ENCODE results near the gene MED9.

The MED9 gene

GRCh38 chr17:17492571-17492970 is 15.8 kb downstream of the MED9 start:
- no peak for DNase-seq

GRCh38 chr17:17493249-17493985 is 16.6 kb downstream of the MED9 start:
- DNase-seq: no peak

- no peak for DNase-seq
These were observed 17.2 kb downstream of the MED9 start for GRCh38 chr17:17493986-17494466.

- DNase-seq: no peak
These were observed 17.7 kb downstream of the MED9 start for GRCh38 chr17:17494499-17494869.

GRCh38 chr17:17494870-17495535 is 18.2 kb downstream of the MED9 start:
- DNase-seq: no peak

- no peak for DNase-seq
These were observed 18.9 kb downstream of the MED9 start for GRCh38 chr17:17495536-17496188.

- DNase-seq: peak; percentile 94
These were observed 19.6 kb downstream of the MED9 start, which contains the start of gene RASD1 for GRCh38 chr17:17496189-17497064. Gene RASD1 (minus strand): TSS chr17:17496395. CDS start chr17:17496181, 214 bp downstream.

- DNase-seq: no peak
These were observed 20.5 kb downstream of the MED9 start for GRCh38 chr17:17497065-17497844.

GRCh38 chr17:17497845-17498520 is 21.2 kb downstream of the MED9 start:
- no peak for DNase-seq

- no peak for DNase-seq
These were observed 22.0 kb downstream of the MED9 start for GRCh38 chr17:17498606-17499301.

GRCh38 chr17:17499402-17500145 is 22.8 kb downstream of the MED9 start:
- DNase-seq: no peak

GRCh38 chr17:17500999-17501605 is 24.3 kb downstream of the MED9 start:
- DNase-seq: no peak

- DNase-seq: no peak
These were observed 26.2 kb downstream of the MED9 start for GRCh38 chr17:17502741-17503565.

GRCh38 chr17:17503566-17504130 is 26.8 kb downstream of the MED9 start:
- no peak for DNase-seq

- no peak for DNase-seq
These were observed 27.7 kb downstream of the MED9 start for GRCh38 chr17:17504341-17505140.

GRCh38 chr17:17505151-17505550 is 28.4 kb downstream of the MED9 start:
- DNase-seq: no peak

- DNase-seq: no peak
These were observed 28.9 kb downstream of the MED9 start for GRCh38 chr17:17505610-17506171.
